ENCODE data around the gene KIF2C.
"Not testable (repeated sequence)": the region's sequence is repeated elsewhere in the genome, so short reads cannot be mapped to it uniquely, and the experiment has no call there.

KIF2C gene
- long read RNA-seq, donor 1, partial matches to known transcripts, result 0 of 4 reads
- long read RNA-seq, donor 1, other reads (novel, unspliced or antisense), result 0 of 4 reads
- long read RNA-seq, donor 2, partial matches to known transcripts, result 11 of 13 reads
- long read RNA-seq, donor 2, other reads (novel, unspliced or antisense), result 0 of 13 reads
- long read RNA-seq, donor 3, partial matches to known transcripts, result 0 of 2 reads
- long read RNA-seq, donor 3, other reads (novel, unspliced or antisense), result 0 of 2 reads
- long read RNA-seq, donor 4, partial matches to known transcripts, result 0 of 1 reads
- long read RNA-seq, donor 4, other reads (novel, unspliced or antisense), result 0 of 1 reads
- long read RNA-seq, donor 5, partial matches to known transcripts, result 15 of 18 reads
- long read RNA-seq, donor 5, other reads (novel, unspliced or antisense), result 0 of 18 reads
- long read RNA-seq, donor 6, partial matches to known transcripts, result 0 of 1 reads
- long read RNA-seq, donor 6, other reads (novel, unspliced or antisense), result 0 of 1 reads
- long read RNA-seq, donor 7, partial matches to known transcripts, result 28 of 31 reads
- long read RNA-seq, donor 7, other reads (novel, unspliced or antisense), result 0 of 31 reads
- long read RNA-seq, donor 8, partial matches to known transcripts, result 0 of 1 reads
- long read RNA-seq, donor 8, other reads (novel, unspliced or antisense), result 0 of 1 reads

DNA sequence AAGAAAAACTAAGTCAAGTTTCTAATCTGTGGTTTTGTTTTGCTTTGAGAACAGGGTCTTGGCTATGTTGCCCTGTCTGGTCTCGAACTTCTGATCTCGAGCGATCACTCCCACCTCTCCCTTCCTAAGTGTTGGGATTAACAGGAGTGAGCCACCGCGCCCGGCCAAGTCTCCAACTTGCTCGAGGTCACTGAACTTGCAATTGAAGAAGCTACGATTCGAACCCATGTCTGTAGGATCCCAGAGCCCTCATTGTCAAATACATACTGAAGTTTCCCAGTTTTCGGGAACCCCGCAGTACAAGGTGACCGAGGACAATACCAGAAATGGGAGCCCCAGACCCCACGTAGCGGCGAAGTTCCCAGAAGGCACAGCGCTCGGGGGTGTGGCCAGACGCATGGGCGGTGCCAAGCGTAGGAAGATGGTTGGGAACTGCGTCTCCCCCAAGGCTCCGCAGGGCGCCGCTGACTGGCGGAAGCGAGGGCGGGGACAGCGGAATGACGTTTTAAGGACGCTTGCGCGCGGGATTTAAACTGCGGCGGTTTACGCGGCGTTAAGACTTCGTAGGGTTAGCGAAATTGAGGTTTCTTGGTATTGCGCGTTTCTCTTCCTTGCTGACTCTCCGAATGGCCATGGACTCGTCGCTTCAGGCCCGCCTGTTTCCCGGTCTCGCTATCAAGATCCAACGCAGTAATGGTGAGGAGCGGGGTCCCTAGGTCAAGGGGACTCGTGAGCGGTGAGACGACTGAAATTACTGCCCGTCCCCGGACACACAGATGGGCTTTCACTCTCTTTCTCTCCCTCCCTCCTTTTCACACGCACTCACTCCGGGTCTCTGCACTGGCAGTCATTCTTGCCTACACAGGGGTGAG, at the start of gene KIF2C:
KIF2C (plus strand) TSS at position 531 of the 872 bp plus-strand sequence; CDS start at position 627, 96 bp downstream.
- peak; percentile 87 for DNase-seq

DNA sequence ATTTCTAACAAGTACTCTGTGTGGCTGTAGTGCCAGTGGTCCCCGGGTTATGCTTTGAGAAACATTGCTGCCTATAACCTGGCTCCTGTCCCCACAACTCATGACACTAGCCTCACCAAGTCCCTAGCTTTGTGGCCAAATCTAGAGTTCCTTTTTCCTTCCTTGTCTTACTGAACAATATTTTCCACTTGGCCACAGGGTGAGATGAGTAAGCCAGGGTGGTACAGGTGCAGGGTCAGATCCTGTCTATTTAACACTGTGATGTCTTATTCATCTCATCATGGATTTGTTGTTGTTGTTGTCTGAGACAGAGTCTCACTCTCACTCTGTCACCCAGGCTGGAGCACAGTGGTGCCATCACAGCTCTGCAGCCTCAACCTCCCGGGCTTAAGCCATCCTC, 46.5 kb upstream of the KIF2C start:
- DNase-seq, result no peak

DNA sequence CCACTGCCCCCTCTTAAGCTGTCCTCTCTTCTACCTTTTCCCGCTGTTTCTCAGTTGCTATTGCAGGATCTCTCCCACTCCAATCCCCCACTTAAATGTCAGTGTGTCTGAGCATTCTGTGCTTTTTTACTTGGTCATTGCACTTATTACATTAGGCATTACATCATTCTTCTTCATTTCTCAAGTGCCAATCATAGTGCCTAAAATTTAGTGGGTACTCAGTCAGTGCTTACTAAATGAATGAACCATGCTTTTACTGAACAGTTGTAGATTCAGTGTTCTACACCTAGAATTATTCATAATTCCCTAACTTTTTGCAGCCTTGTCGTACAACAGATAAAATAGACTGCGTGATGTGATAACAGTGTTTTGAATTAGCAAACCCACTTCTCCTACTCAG, 45.7 kb upstream of the KIF2C start:
- DNase-seq, result no peak

DNA sequence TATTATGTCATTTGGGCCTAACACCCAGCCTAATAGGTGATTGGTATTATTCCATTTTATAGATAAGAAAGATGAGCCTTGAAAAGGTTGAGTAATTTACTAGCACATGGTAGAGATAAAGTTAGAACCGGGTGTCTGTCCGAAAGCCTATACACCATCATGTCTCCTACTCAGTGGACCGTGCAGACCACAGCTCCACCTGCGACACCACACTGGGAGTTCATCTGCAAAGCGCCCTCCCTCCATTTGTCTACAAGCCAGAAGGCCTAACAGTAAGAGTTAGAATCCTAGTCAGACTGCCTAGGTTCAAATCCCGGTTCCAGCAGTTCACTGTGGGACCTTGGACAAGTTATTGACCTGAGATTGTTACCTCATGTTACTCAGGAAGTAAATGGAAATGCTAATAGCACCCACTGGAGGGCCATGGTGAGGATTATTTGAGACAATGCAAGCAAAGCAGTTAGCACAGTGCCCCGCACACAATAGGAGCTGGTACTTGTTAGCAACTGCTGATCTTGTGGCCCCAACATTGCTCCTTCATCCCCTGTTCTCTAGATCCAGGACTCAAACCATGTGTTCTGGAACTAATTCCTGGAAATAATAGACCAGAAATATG, 44.7 kb upstream of the KIF2C start:
- DNase-seq, result no peak

DNA sequence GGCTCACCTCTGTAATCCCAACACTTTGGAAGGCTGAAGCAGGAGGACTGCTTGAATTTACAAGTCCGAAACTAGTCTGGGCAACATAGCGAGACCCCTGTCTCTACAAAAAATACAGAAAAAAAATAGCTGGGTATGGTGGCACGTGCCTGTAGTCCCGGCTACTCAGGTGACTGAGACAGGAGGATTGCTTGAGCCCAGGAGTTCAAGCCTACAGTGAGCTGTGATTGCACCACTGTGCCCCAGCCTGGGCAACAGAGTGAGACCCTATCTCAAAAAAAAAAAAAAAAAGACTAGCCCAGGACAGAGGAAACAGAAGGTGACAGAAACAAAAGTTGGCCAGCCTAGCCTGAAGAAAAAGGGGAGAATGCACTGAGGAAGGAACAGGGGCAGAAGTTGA, 44.0 kb upstream of the KIF2C start:
- DNase-seq, result no peak

DNA sequence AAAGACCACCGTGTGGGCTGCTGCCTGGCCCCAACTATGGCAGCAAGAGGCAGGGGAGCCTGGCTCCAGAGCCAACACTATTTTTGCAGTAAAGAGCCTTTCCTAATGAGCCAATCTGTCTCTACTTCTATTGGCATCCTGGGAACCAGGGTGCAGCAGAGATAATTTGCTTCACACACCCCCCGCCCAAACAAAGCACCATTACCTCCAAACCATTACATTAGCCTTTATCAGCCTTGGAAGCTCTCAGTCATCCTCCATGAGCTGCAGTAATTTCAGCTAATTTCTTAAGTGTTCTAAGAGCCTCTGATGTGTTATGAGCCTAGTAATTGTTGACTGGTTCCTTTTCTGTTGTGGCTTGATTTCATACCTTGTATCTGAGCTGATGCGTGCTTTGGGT, 43.5 kb upstream of the KIF2C start:
- DNase-seq, result no peak

DNA sequence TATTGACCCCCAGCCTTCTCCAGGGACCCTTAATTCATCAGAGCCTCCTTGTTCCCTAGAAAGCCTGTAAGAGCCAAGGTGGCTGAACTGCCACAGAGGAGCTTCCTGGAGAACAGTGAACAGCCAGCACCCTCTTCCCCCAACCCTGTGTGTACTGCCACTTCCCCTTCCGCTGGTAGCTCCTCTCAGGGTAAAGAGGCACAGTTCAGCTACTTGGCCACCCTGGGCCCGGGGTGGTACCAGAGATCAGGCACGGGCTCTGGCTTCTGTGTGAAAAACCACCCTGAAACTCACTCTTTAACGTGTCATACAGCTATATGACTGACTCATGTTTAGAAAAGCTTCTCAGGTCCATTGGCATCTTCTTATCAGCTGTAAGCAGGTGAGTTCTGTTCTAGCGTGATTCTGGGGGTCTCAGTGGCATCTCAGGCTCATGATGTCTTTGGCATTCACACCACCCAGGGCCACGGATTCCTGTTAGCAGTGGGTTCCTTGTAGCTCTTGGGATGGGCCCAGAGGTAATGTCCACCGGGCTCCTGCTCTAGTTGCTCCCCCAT, 42.8 kb upstream of the KIF2C start:
- DNase-seq, result no peak

DNA sequence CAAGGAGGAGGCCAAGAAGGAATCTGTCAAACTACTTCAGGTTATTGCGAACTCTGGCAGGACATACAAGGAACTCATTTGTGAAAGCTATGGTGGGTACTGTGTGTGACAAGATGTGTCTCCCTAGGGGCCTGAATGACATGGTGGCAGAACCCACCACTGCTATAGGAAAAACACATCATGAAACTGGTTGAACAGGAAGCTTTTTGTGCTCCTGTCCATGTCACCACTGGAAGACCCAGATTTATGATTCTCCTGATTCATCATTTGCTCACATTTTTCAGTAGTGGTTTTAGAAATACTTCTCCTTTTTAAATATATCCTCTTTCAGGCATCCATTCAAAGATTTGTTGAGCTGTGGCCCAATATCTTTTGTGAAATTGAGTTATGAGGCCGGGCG, 41.5 kb upstream of the KIF2C start:
- no peak for DNase-seq

DNA sequence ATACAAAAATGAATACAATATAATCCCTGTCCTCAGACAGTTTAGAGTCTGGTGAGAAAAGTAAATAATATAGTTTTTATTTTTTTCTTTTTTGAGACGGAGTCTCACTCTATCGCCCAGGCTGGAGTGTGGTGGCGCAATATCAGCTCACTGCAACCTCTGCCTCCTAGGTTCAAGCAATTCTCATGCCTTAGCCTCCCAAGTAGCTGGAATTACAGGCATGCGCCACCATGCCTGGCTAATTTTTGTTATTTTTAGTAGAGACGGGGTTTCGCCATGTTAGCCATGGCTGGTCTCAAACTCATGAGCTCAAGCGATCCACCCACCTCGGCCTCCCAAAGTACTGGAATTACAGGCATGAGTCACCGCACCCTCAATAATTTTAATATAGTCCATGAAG, 40.3 kb upstream of the KIF2C start:
- not testable (repeated sequence) for DNase-seq

DNA sequence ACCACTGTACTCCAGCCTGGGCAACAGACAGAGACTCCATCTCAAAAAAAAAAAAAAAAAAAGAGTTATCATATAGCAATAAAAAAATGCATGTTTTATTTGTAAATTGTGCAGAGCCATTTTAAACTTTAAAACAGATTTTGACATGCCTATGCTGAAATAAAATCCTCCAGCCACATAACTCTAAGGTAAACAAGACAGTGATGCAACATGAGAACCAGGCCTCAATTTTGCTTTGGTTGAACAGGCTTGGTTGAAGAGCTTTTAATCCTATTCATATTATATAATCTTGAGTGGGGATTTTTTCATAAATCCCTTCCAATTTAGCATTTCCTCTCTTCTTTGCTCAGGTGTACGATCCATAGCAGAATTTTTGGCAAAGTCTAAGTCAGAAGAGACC, 39.1 kb upstream of the KIF2C start:
- DNase-seq, result no peak

DNA sequence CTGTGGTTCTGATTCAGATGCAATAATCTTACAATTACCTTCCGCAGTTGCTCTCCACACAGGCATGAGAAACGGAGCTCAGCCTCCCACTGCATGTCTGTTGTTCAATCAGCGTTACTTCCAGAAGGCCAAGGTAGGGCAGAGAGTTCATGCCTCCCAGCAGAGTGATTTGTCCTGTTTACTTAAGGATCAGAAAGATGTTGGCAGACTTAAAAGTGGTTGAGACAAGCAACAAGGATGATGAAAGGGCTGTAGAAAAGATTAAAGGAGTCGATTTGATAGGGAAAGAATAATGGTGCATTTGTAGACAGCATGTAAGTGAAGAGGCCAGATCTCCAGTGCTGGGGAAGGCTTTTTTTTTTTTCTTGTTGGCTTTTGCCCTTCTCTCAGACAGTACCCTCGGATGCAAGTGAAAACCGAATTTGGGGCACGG, 38.5 kb upstream of the KIF2C start:
- no peak for DNase-seq

DNA sequence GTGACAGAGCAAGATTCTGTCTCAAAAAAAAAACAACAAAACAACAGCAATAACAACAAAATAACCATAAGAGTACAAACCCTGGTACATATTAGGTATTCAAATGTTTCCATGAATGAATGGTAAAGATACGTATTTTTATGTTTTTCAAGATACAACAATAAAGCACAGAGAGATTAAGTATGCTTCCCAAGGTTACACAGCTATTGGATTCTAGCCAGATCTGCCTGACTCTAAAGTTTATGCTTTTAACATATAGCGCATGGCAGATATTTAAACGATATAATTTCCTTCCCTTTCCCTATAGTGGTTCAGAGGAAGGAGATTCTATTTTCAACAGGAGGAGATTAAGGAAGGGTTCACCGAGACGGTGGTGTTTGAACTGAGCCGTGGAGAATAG, 34.2 kb upstream of the KIF2C start:
- no peak for DNase-seq

DNA sequence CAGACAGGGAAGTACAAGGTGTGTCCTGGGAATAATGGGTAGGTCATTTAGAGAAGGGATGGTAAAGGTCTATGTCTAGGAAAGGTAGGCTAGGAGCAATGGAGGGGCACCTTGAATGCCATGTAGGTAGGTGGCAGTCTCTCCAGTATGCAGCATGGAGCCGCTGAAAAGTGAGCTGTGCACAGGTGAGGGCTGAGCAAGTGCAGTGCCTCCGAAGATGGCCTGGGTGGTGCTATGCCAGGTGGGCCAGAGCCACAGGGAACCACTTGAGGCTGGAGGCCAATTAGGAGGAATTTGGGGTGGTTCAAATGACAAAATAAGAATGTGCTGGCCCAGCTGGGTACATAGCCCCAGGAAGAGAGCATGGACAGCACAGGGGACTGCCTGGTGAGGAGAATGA, 33.7 kb upstream of the KIF2C start:
- no peak for DNase-seq

DNA sequence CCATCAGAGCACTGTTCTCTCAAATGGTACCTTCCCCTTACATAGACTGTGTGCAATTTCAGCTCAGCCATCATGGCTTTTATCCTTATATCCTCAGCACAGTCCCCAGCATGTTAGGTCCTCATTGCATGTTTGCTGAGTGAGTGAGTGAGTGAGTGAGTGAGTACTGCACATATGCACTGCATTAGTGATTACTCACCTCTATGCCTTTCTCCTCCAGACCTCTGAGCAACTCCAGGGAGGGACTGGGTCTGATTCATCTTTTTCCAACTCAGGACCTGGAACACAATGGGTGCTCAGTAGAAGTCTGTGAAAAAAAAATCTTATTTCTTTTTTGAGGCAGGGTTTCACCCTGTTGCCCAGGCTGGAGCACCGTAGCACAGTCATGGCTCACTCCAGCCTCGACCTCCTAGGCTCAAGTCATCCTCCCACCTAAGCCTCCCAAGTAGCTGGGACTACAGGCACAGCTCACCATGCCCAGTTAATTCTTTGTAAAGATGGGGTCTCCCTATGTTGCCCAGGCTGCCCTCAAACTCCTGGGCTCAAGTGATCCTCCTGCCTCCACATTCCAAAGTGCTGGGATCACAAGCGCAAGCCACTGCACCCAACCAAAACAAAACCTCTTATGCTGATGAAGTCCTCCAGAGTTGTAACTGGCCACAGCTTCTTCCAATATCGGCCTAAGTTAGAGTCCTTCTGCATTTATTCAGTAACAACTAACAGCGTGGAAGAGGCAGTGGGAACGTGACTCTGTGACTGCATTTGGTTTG, 32.3 kb upstream of the KIF2C start:
- no peak for DNase-seq

DNA sequence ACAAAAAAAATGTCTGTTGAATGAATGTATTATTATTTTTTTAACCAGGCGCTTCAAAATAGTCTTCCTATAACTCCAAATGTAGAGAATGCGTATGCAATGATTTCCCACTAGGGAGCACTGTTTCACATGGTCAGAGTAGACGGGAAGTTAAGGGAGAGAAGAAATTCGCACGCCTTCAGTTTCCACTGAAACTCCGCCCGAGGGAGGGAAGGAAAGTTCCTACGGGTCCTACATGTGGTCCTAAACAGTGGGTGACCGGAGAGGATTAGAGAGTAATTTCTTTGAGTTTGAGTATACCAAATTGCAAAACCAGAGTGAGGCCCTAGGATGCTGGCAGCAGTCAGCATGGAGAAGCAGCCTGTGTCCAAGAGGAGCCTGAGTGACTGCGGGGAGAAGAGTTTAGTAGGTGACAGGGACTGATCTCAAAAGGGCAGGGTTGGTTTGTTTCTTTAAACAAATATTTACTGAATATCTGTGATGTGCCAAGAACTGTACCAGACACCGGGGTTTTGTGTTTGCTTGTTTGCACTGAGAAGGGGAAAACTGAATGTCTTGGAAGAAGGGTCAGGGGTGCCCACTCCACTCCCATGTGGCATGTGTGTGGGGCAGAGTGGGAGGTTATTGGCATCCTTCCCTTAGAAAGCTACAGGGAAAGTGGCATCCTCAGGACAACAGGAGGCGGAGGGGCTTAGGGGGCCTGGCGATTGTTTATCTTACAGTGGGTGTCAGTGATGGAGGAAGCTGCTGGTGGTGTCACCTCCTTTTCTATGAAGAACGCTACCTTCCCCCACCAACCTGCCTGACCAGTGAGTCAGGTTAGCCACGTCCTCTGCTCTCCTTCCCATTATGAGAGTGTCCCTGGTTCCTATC, 31.4 kb upstream of the KIF2C start:
- DNase-seq, result no peak

DNA sequence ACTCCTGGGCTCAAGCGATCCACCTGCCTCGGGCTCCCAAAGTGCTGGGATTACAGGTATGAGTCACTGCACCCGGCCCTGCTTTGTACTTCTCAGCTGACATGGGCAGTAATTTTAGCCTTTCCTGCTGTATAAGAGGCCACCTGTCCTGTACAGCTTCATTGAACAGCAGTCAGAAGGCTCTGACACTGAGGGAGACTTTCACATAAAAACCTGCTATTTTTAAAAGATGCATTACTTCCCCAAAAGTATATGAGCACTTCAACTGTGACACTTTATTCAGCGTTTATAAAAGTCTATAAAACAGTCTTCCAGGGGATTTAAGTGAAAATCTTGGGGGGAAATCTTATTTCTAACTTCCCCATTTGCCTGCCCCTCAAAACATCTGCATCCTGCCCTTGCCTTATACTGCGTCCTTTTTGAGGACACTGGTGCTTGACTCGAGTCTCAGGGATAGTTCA, 26.3 kb upstream of the KIF2C start:
- no peak for DNase-seq

DNA sequence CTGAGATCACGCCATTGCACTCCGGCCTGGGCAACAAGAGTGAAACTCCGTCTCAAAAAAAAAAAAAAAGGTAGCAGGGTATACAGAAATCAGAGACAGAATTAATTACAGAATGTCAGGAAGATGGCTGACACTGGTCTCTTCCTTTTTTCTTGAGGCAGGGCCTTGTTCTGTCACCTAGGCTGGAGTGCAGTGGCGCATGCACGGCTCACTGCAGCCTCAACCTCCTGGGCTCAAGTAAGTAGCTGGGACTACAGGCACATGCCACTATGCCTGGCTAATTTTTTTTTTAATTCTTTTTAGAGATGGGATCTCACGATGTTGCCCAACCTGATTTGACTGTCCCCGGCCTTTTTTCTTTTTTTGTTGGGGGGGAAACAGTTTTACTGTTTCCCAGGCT, 25.1 kb upstream of the KIF2C start:
- no peak for DNase-seq

DNA sequence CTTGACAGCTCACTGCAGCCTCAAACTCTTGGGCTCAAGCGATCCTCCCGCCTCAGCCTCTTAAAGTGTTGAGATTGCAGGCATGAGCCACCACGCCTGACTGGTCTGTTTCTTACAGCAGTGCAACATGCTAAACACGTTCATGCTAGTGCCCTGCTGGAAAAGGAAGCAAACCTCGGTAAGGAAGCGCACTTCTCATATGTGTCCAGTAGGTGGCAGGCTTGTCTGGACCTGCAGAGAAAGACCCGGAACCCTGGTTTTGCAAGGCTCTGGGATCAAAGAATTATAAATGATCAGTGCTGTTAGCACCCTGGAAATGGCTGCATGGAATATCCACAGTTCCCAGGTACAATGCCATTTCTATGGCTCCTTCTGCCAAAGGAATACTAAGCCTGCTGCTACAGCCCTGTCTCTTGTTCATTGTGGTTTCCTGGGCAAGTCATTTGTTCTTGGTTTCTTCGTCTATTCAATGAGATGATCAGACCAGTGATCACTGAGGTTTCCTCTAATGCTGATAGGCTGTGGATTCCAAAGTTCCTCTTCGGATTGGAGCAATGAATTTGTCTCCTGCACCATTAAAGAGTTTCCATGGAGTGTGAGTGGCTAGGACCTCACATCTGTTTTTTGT, 24.6 kb upstream of the KIF2C start:
- DNase-seq, result peak; percentile 54

DNA sequence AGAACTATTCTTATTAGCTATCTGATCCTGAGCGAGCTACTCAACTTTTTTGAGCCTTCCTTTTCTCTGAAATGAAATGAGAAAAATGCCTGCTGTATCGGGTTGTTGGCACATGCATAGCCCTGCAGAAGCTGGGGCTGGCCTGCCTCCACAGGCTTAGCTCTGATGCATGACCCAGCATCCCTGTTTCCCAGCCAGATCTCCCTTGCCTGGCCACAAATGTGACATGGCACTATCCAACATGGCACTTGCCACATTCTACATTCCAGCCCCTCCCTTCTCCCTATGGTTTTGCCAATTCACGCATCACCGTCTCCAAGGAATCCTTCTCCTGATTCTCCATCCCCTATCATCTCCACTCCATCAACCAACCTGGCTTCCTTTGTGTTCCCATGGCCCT, 22.5 kb upstream of the KIF2C start:
- DNase-seq, result no peak

DNA sequence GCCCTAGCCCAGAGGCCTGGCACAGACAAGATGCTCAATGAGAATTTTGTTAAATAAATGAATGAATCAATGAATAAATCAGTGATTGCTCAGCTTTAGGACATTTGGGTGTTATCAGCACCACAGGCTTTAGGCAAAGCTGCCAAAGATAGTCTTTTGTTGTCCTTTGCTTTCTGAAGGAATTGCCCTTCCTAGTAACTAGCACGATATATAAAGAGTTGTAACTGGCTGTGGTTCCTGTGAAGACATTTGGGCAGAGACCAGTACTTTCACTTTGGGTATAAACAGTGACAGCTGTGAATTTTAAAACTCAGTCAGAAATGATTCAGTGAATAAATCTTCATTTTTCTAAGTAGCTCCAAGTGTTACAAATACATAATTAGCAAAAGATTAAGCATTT, 22.0 kb upstream of the KIF2C start:
- no peak for DNase-seq
